ENCODE results near the gene IGFBPL1.

DNA sequence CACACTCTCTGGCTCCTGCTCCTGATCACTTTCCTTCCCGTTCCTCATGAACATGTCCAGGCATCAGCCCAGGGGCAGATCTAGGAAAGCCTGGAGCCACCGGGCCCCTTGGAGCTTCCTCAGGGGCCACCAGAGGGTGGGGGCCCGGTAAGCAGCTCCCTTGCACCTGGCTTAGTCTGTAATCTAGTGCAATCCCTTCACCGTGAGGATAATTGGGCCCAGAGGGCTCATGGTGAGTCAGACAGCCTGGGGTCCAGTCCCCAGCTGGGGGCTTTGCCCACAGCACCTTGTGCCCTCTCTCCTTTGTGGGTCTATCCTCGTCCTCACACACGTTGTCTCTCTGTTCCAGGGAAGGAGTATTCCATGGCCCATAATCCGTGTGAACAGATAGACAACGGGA, 42.1 kb downstream of the IGFBPL1 start:
- TF ChIP-seq EZH2 (IDR thresholded peaks at IDR 0.05; ENCODE audit: borderline replicate concordance, insufficient read depth, low read depth, low read length, poor library complexity, severe bottlenecking), result no peak
- TF ChIP-seq, protein P1, sequence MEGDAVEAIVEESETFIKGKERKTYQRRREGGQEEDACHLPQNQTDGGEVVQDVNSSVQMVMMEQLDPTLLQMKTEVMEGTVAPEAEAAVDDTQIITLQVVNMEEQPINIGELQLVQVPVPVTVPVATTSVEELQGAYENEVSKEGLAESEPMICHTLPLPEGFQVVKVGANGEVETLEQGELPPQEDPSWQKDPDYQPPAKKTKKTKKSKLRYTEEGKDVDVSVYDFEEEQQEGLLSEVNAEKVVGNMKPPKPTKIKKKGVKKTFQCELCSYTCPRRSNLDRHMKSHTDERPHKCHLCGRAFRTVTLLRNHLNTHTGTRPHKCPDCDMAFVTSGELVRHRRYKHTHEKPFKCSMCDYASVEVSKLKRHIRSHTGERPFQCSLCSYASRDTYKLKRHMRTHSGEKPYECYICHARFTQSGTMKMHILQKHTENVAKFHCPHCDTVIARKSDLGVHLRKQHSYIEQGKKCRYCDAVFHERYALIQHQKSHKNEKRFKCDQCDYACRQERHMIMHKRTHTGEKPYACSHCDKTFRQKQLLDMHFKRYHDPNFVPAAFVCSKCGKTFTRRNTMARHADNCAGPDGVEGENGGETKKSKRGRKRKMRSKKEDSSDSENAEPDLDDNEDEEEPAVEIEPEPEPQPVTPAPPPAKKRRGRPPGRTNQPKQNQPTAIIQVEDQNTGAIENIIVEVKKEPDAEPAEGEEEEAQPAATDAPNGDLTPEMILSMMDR (IDR thresholded peaks at IDR 0.05), result no peak

Data from B cell (primary cell).